IPS-NIHi7 (cell line): ENCODE data around the gene YPEL3.

ENCODE experiments used
- DNase-seq: peaks from one replicate; pipeline ENCODE4 v3.0.0; 2012; ENCODE audit warnings: mixed read lengths; ENCODE audit errors: extremely low spot score

The YPEL3 gene

GRCh38 chr16:30049871-30050270 is 46.1 kb downstream of the YPEL3 start:
- DNase-seq, result no peak

- no peak for DNase-seq
Measured at GRCh38 chr16:30046588-30046987, 49.4 kb downstream of the YPEL3 start.

GRCh38 chr16:30046178-30046577 is 49.8 kb downstream of the YPEL3 start:
- no peak for DNase-seq
